Measurements from ENCODE around the gene LCP2. TPM values are rescaled to one million over a fixed set of nuclear protein-coding genes. Genes with fewer than 3 reads are reported as not detected.

Gene LCP2
- polyA plus RNA-seq, 3 donors, result 52.0 to 177 (median 89.5) TPM

DNA sequence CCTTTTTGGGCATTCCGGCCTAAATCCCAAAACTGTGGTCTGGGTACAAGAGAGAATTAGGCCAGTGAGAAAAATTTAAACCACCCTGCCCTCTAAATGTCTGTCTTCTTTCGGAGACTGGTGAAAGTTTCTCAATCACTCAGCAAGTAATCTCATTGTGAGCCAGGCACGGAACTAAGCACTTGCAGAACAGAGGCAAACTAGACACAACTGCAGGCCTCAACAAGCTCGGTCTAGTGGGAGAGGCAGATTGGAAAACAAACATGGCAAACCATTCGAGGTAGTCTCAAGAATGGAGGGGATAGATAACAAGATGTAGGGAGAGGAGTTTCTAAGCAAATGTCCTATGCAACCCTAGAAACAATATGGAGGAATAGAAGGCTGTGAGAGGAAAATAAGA is 73.7 kb downstream of the LCP2 start:
- Histone ChIP-seq H3K4me3 (replicated peaks in 1 of 3; ENCODE audit: low read depth in 2 of 3, low read length in 3 of 3) (no peak overlapping the region), H3K27me3 (ENCODE audit: control insufficient read depth in 2 of 2, insufficient read depth in 2 of 2, low read length in 2 of 2) (no peaks in the 10 kb centered on the region), H3K36me3 (replicated peaks in 1 of 2; ENCODE audit: control insufficient read depth in 1 of 2, insufficient read depth in 2 of 2, low read length in 2 of 2) (no peaks in the 10 kb centered on the region), H3K9ac (ENCODE audit: insufficient read depth, low read length, poor library complexity, severe bottlenecking) (no peak overlapping the region), H2AFZ (ENCODE audit: insufficient read depth, low read depth, low read length, poor library complexity, severe bottlenecking) (no peak overlapping the region), H3K4me2 (replicated peaks; ENCODE audit: extremely low read depth, low read length, poor library complexity, severe bottlenecking) (no peak overlapping the region), H4K20me1 (ENCODE audit: insufficient read depth, low read length) (no peaks in the 10 kb centered on the region), H3K4me1 (ENCODE audit: control insufficient read depth in 1 of 2, insufficient read depth in 2 of 2, low read length in 2 of 2) (no peaks in the 10 kb centered on the region), H3K27ac (ENCODE audit: low read depth in 1 of 2, low read length in 2 of 2) (no peak overlapping the region), H3K79me2 (ENCODE audit: insufficient read depth, low read length) (no peaks in the 10 kb centered on the region), H3K9me3 (replicated peaks in 1 of 2; ENCODE audit: control insufficient read depth in 1 of 2, insufficient read depth in 1 of 2, low read length in 2 of 2) (no peaks in the 10 kb centered on the region)
- Mint-ChIP-seq H3K27me3 (ENCODE audit: low read depth in 3 of 3) (peaks cover 0 to 3% (median 0%) of the 10 kb centered on the region in 3 donors), H3K36me3 (no peaks in the 10 kb centered on the region), H3K4me3 (no peak overlapping the region), H3K9me3 (no peaks in the 10 kb centered on the region), H3K27ac (peak overlapping the region in 1 of 7 donors; percentile 7), H3K4me1 (peaks cover 8% of the 10 kb centered on the region)
- WGBS (ENCODE audit: insufficient coverage), result 67% methylated on average over 1 of the region's 5 CpGs
- intact Hi-C loops (cut with micrococcal nuclease), result loop anchor here in 1 of 2 donors (2.0 to 10.0 kb wide), 2 partner anchors 199 to 411 kb away; no protein-coding TSS in a partner anchor
- DNase-seq, result no peak
- TF ChIP-seq, protein P1, sequence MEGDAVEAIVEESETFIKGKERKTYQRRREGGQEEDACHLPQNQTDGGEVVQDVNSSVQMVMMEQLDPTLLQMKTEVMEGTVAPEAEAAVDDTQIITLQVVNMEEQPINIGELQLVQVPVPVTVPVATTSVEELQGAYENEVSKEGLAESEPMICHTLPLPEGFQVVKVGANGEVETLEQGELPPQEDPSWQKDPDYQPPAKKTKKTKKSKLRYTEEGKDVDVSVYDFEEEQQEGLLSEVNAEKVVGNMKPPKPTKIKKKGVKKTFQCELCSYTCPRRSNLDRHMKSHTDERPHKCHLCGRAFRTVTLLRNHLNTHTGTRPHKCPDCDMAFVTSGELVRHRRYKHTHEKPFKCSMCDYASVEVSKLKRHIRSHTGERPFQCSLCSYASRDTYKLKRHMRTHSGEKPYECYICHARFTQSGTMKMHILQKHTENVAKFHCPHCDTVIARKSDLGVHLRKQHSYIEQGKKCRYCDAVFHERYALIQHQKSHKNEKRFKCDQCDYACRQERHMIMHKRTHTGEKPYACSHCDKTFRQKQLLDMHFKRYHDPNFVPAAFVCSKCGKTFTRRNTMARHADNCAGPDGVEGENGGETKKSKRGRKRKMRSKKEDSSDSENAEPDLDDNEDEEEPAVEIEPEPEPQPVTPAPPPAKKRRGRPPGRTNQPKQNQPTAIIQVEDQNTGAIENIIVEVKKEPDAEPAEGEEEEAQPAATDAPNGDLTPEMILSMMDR (IDR thresholded peaks at IDR 0.05), result no peak

- TF ChIP-seq, protein P1 (IDR thresholded peaks at IDR 0.05), result no peak
- Mint-ChIP-seq H3K27me3 (ENCODE audit: low read depth in 3 of 3) (peaks cover 0 to 3% (median 0%) of the 10 kb centered on the region in 3 donors), H3K27ac (no peak overlapping the region), H3K36me3 (no peaks in the 10 kb centered on the region), H3K4me1 (peaks cover 8% of the 10 kb centered on the region), H3K9me3 (no peaks in the 10 kb centered on the region), H3K4me3 (no peak overlapping the region)
- Histone ChIP-seq H3K4me1 (ENCODE audit: control insufficient read depth in 1 of 2, insufficient read depth in 2 of 2, low read length in 2 of 2) (no peaks in the 10 kb centered on the region), H3K9ac (ENCODE audit: insufficient read depth, low read length, poor library complexity, severe bottlenecking) (no peak overlapping the region), H3K9me3 (replicated peaks in 1 of 2; ENCODE audit: control insufficient read depth in 1 of 2, insufficient read depth in 1 of 2, low read length in 2 of 2) (no peaks in the 10 kb centered on the region), H2AFZ (ENCODE audit: insufficient read depth, low read depth, low read length, poor library complexity, severe bottlenecking) (no peak overlapping the region), H3K27ac (ENCODE audit: low read depth in 1 of 2, low read length in 2 of 2) (no peak overlapping the region), H4K20me1 (ENCODE audit: insufficient read depth, low read length) (no peaks in the 10 kb centered on the region), H3K27me3 (ENCODE audit: control insufficient read depth in 2 of 2, insufficient read depth in 2 of 2, low read length in 2 of 2) (no peaks in the 10 kb centered on the region), H3K4me3 (replicated peaks in 1 of 3; ENCODE audit: low read depth in 2 of 3, low read length in 3 of 3) (no peak overlapping the region), H3K4me2 (replicated peaks; ENCODE audit: extremely low read depth, low read length, poor library complexity, severe bottlenecking) (no peak overlapping the region), H3K36me3 (replicated peaks in 1 of 2; ENCODE audit: control insufficient read depth in 1 of 2, insufficient read depth in 2 of 2, low read length in 2 of 2) (no peaks in the 10 kb centered on the region), H3K79me2 (ENCODE audit: insufficient read depth, low read length) (no peaks in the 10 kb centered on the region)
- intact Hi-C loops (cut with micrococcal nuclease), result loop anchor here in 1 of 2 donors (10.0 kb wide), 1 partner anchor 411 kb away; no protein-coding TSS in a partner anchor
- no peak for DNase-seq
These were observed 74.2 kb downstream of the LCP2 start for GRCh38 chr5:170223360-170223759.
